H9 (cell line): ENCODE data around the gene PHGDH. TPM values are rescaled to one million over a fixed set of nuclear protein-coding genes. Genes with fewer than 3 reads are reported as not detected.

Experiments used
- DNase-seq: peaks from one replicate; pipeline ENCODE4 v3.0.0-alpha.2; 2017
- H2AFZ ChIP-seq: one replicate; pipeline ENCODE4 v1.6.1; 2013; ENCODE audit warnings: mild to moderate bottlenecking, low read length, control low read depth, moderate library complexity
- H2AK5ac ChIP-seq: 2 replicates; pipeline ENCODE4 v1.6.1; 2013; ENCODE audit warnings: low read length, control low read depth, mixed read lengths; ENCODE audit not compliant: insufficient read length
- H2BK120ac ChIP-seq: one replicate; pipeline ENCODE4 v1.6.1; 2013; ENCODE audit warnings: low read depth, mild to moderate bottlenecking, low read length, control low read depth, inconsistent platforms; ENCODE audit not compliant: poor library complexity, severe bottlenecking
- H2BK12ac ChIP-seq: 2 replicates; pipeline ENCODE4 v1.6.1; 2013; ENCODE audit warnings: low read length, control low read depth, mixed read lengths, low read depth; ENCODE audit not compliant: insufficient read length
- H2BK15ac ChIP-seq: 2 replicates; pipeline ENCODE4 v1.6.1; 2013; ENCODE audit warnings: low read depth, low read length, control low read depth
- H2BK20ac ChIP-seq: one replicate; pipeline ENCODE4 v1.6.1; 2013; ENCODE audit warnings: low read depth, mild to moderate bottlenecking, low read length, control low read depth, inconsistent platforms; ENCODE audit not compliant: poor library complexity, severe bottlenecking
- H2BK5ac ChIP-seq: 2 replicates; pipeline ENCODE4 v1.6.1; 2013; ENCODE audit warnings: low read length, control low read depth, mixed read lengths; ENCODE audit not compliant: insufficient read length
- H3K14ac ChIP-seq: 2 replicates; pipeline ENCODE4 v1.6.1; 2013; ENCODE audit warnings: low read length, control low read depth; ENCODE audit not compliant: insufficient read depth
- H3K18ac ChIP-seq: 2 replicates; pipeline ENCODE4 v1.6.1; 2013; ENCODE audit warnings: low read depth, mild to moderate bottlenecking, mixed read lengths, low read length, control low read depth; ENCODE audit not compliant: insufficient read length
- H3K23ac ChIP-seq: 2 replicates; pipeline ENCODE4 v1.6.1; 2013; ENCODE audit warnings: low read length, control low read depth, mixed read lengths, low read depth; ENCODE audit not compliant: insufficient read length
- H3K23me2 ChIP-seq: 2 replicates; pipeline ENCODE4 v1.6.1; 2013; ENCODE audit warnings: low read depth, mild to moderate bottlenecking, mixed read lengths, low read length, control low read depth; ENCODE audit not compliant: insufficient read length, poor library complexity, severe bottlenecking
- H3K27ac ChIP-seq: 2 replicates; pipeline ENCODE4 v1.5.1; 2013; ENCODE audit warnings: low read length, control low read depth, mixed read lengths, low read depth; ENCODE audit not compliant: insufficient read length
- H3K27me3 ChIP-seq: 2 replicates; pipeline ENCODE4 v1.6.1; 2013; ENCODE audit warnings: low read length, control low read depth, inconsistent platforms; ENCODE audit not compliant: insufficient read depth
- H3K4ac ChIP-seq: 2 replicates; pipeline ENCODE4 v1.6.1; 2013; ENCODE audit warnings: low read depth, mild to moderate bottlenecking, control low read depth, inconsistent platforms, low read length, moderate library complexity
- H3K4me1 ChIP-seq: 2 replicates; pipeline ENCODE4 v1.6.1; 2013; ENCODE audit warnings: low read length, control low read depth, inconsistent platforms; ENCODE audit not compliant: insufficient read depth
- H3K4me2 ChIP-seq: 2 replicates; pipeline ENCODE4 v1.6.1; 2013; ENCODE audit warnings: low read length, control low read depth, mixed read lengths; ENCODE audit not compliant: insufficient read length, insufficient read depth
- H3K56ac ChIP-seq: 2 replicates; pipeline ENCODE4 v1.6.1; 2013; ENCODE audit warnings: low read depth, mild to moderate bottlenecking, mixed read lengths, low read length, control low read depth; ENCODE audit not compliant: insufficient read length
- H3K79me1 ChIP-seq: 2 replicates; pipeline ENCODE4 v1.6.1; 2013; ENCODE audit warnings: low read depth, mild to moderate bottlenecking, moderate library complexity, low read length, control low read depth, inconsistent platforms; ENCODE audit not compliant: insufficient read depth, poor library complexity, severe bottlenecking
- H3K79me2 ChIP-seq: 2 replicates; pipeline ENCODE4 v1.6.1; 2013; ENCODE audit warnings: low read length, control low read depth, inconsistent platforms; ENCODE audit not compliant: insufficient read depth
- H3K9ac ChIP-seq: 2 replicates; pipeline ENCODE4 v1.6.1; 2013; ENCODE audit warnings: low read length, control low read depth, mixed read lengths; ENCODE audit not compliant: insufficient read length; ENCODE audit errors: extremely low read depth
- H3K9me3 ChIP-seq: one replicate; pipeline ENCODE4 v1.6.1; 2013; ENCODE audit warnings: low read depth, low read length, inconsistent platforms; ENCODE audit not compliant: control insufficient read depth
- H3T11ph ChIP-seq: one replicate; pipeline ENCODE4 v1.6.1; 2013; ENCODE audit warnings: mild to moderate bottlenecking, low read length, control low read depth, inconsistent platforms
- H4K20me1 ChIP-seq: one replicate; pipeline ENCODE4 v1.6.1; 2013; ENCODE audit not compliant: control insufficient read depth, insufficient read length, insufficient read depth
- H4K5ac ChIP-seq: 2 replicates; pipeline ENCODE4 v1.6.1; 2013; ENCODE audit warnings: low read depth, mild to moderate bottlenecking, mixed read lengths, low read length, control low read depth; ENCODE audit not compliant: insufficient read length
- H4K8ac ChIP-seq: replicated peaks from 2 replicates; pipeline ENCODE4 v1.6.1; 2013; ENCODE audit warnings: low read length, control low read depth, mixed read lengths, low read depth; ENCODE audit not compliant: insufficient read length
- H4K91ac ChIP-seq: 2 replicates; pipeline ENCODE4 v1.6.1; 2013; ENCODE audit warnings: low read depth, mild to moderate bottlenecking, moderate library complexity, mixed read lengths, low read length, control low read depth; ENCODE audit not compliant: insufficient read length
- H3K27ac Mint-ChIP-seq, 3 experiments: 2 replicates in 2 of 3; 3 replicates in 1 of 3; pipeline ENCODE4 v1.8.0; 2020 to 2021; ENCODE audit warnings: mixed read lengths in 3 of 3, mild to moderate bottlenecking in 1 of 3, moderate library complexity in 1 of 3
- H3K27me3 Mint-ChIP-seq: 2 replicates; pipeline ENCODE4 v1.8.0; 2021; ENCODE audit warnings: low read depth, mild to moderate bottlenecking, moderate library complexity, mixed read lengths
- H3K36me3 Mint-ChIP-seq, 3 experiments: 2 replicates in 2 of 3; 3 replicates in 1 of 3; pipeline ENCODE4 v1.8.0; 2020 to 2021; ENCODE audit warnings: low read depth in 3 of 3, mixed read lengths in 3 of 3; ENCODE audit not compliant: insufficient read depth in 1 of 3
- H3K4me1 Mint-ChIP-seq, 2 experiments: 2 replicates each; pipeline ENCODE4 v1.8.0; 2020; ENCODE audit warnings: mixed read lengths in 2 of 2
- H3K4me3 Mint-ChIP-seq, 2 experiments: 2 replicates in 1 of 2; 3 replicates in 1 of 2; pipeline ENCODE4 v1.8.0; 2020 to 2021; ENCODE audit warnings: mild to moderate bottlenecking in 2 of 2, mixed read lengths in 2 of 2, moderate library complexity in 1 of 2
- H3K9me3 Mint-ChIP-seq, 2 experiments: 2 replicates in 1 of 2; 3 replicates in 1 of 2; pipeline ENCODE4 v1.8.0; 2020; ENCODE audit warnings: mild to moderate bottlenecking in 2 of 2, mixed read lengths in 2 of 2, moderate library complexity in 1 of 2
- CTCF ChIP-seq: fragments of 200-600 bp; sonication (generic); conservative IDR thresholded peaks from 3 replicates; pipeline ENCODE4 v1.8.0; 2021; ENCODE audit warnings: antibody characterized with exemption, mild to moderate bottlenecking
- WGBS: extraction: QIAGEN DNeasy Blood & Tissue Kit; methylation state at CpG from one replicate; pipeline ENCODE4 v1.1.7; 2013; ENCODE audit warnings: missing lambda C conversion rate, low lambda C conversion rate, mixed read lengths; ENCODE audit not compliant: insufficient read length; ENCODE audit errors: extremely low coverage; 5-methylcytosine and 5-hydroxymethylcytosine counted together
- total RNA-seq: library from RNA; stranded (reverse); gene quantifications from 2 replicates; pipeline ENCODE4 v1.2.1, GENCODE V29; 2021

PHGDH gene
- total RNA-seq, 1 experiment from 2014 or later = 458 TPM

GRCh38 chr1:119742677-119743076 is 30.9 kb downstream of the PHGDH start:
- Histone ChIP-seq H2BK15ac (no peak overlapping the region), H2BK12ac (no peak overlapping the region), H2BK120ac (no peak overlapping the region), H2BK5ac (no peak overlapping the region), H3K4ac (no peak overlapping the region), H3K27me3 (no peaks in the 10 kb centered on the region; the same call in 1 of the 2 replicates), H3K18ac (no peak overlapping the region), H3K79me2 (no peaks in the 10 kb centered on the region), H3K9me3 (no peaks in the 10 kb centered on the region), H4K5ac (no peak overlapping the region), H3K4me1 (peaks cover 4% of the 10 kb centered on the region; the same call in 1 of the 2 replicates), H4K91ac (no peak overlapping the region), H3K23me2 (no peaks in the 10 kb centered on the region), H3K9ac (no peak overlapping the region), H3T11ph (no peak overlapping the region), H2AK5ac (no peak overlapping the region), H3K4me2 (no peak overlapping the region), H3K56ac (no peak overlapping the region), H3K79me1 (no peaks in the 10 kb centered on the region), H2BK20ac (no peak overlapping the region), H3K23ac (no peak overlapping the region), H2AFZ (no peak overlapping the region), H3K27ac (no peak overlapping the region), H3K14ac (no peak overlapping the region), H4K20me1 (no peaks in the 10 kb centered on the region), H4K8ac (no peak overlapping the region)
- Mint-ChIP-seq H3K4me1 (peaks cover 21 to 32% of the 10 kb centered on the region in 2 experiments), H3K9me3 (no peaks in the 10 kb centered on the region; a peak in 1 of 5 replicates), H3K27ac (peak overlapping the region in 1 of 3 experiments; percentile 69; a peak in 2 of 7 replicates), H3K4me3 (no peak overlapping the region; a peak in 1 of 5 replicates), H3K36me3 (peaks cover 39 to 65% (median 59%) of the 10 kb centered on the region in 3 experiments; a peak in 6 of 7 replicates), H3K27me3 (no peaks in the 10 kb centered on the region; the same call in 1 of the 2 replicates)
- WGBS = no CpG with 5 or more reads among the region's 7 CpGs
- no peak for TF ChIP-seq CTCF
- DNase-seq = no peak
